Frontal cortex (tissue), 4 donors: ENCODE data around the gene APP. TPM values are rescaled to one million over a fixed set of nuclear protein-coding genes. Genes with fewer than 3 reads are reported as not detected.
"Not testable (repeated sequence)": the region's sequence is repeated elsewhere in the genome, so short reads cannot be mapped to it uniquely, and the experiment has no call there.

Experiments used
- DNase-seq, 2 donors: peaks; one replicate each; pipeline ENCODE4 v3.0.0; 2012; ENCODE audit warnings: low spot score in 2 of 2
- FAIRE-seq: peaks from 2 replicates; lab custom pipeline; 2012; peaks lifted over from hg19 to GRCh38; lab: Jason Lieb, UNC
- total RNA-seq: library from RNA; depleted of rRNA; stranded (reverse); fragments of >200 nt; gene quantifications from one replicate; pipeline ENCODE4 v1.2.3, GENCODE V29; 2014
- donor health status: control.
- donor health status: control.
- donor health status: control.

The APP gene
- total RNA-seq, 1 donor from 2014 or later, result 549 TPM

GRCh38 chr21:25927195-25927880 lies 243.2 kb downstream of the APP start:
- FAIRE-seq, result no peak

GRCh38 chr21:25925936-25926335 lies 244.6 kb downstream of the APP start:
- FAIRE-seq (no peak), DNase-seq (no peak)

More at GRCh38 chr21:25927195-25927880, 243.2 kb downstream of the APP start:
- no peak for DNase-seq

GRCh38 chr21:25925064-25925800 lies 245.3 kb downstream of the APP start:
- FAIRE-seq, result no peak
- DNase-seq, result no peak

GRCh38 chr21:25918152-25918551 lies 252.4 kb downstream of the APP start:
- not testable (repeated sequence) for DNase-seq, FAIRE-seq

GRCh38 chr21:25916226-25916625 lies 254.3 kb downstream of the APP start:
- FAIRE-seq, result no peak

GRCh38 chr21:25913479-25913878 lies 257.1 kb downstream of the APP start:
- FAIRE-seq (no peak), DNase-seq (no peak)

More at GRCh38 chr21:25916226-25916625, 254.3 kb downstream of the APP start:
- DNase-seq, result no peak

GRCh38 chr21:25912402-25912746 lies 258.2 kb downstream of the APP start:
- no peak for FAIRE-seq

GRCh38 chr21:25911730-25912401 lies 258.7 kb downstream of the APP start:
- no peak for FAIRE-seq
- DNase-seq, result no peak

More at GRCh38 chr21:25912402-25912746, 258.2 kb downstream of the APP start:
- DNase-seq, result no peak

GRCh38 chr21:25910809-25911208 lies 259.8 kb downstream of the APP start:
- no peak for FAIRE-seq
- no peak for DNase-seq

- FAIRE-seq, result no peak
Measured at GRCh38 chr21:25909341-25909740, 261.2 kb downstream of the APP start.

GRCh38 chr21:25908495-25908894 lies 262.1 kb downstream of the APP start:
- DNase-seq, result no peak
- FAIRE-seq, result no peak

More at GRCh38 chr21:25909341-25909740, 261.2 kb downstream of the APP start:
- no peak for DNase-seq

- FAIRE-seq, result no peak
- DNase-seq, result no peak
Measured at GRCh38 chr21:25907573-25908275, 262.8 kb downstream of the APP start.

GRCh38 chr21:25906587-25906986 lies 264.0 kb downstream of the APP start:
- DNase-seq, result no peak

GRCh38 chr21:25905126-25905525 lies 265.4 kb downstream of the APP start:
- no peak for FAIRE-seq

More at GRCh38 chr21:25906587-25906986, 264.0 kb downstream of the APP start:
- no peak for FAIRE-seq

GRCh38 chr21:25904044-25904695 lies 266.4 kb downstream of the APP start:
- DNase-seq (no peak), FAIRE-seq (no peak)

More at GRCh38 chr21:25905126-25905525, 265.4 kb downstream of the APP start:
- no peak for DNase-seq

- no peak for FAIRE-seq
Measured at GRCh38 chr21:25903607-25904006, 267.0 kb downstream of the APP start.

GRCh38 chr21:25901330-25901979 lies 269.1 kb downstream of the APP start:
- FAIRE-seq, result no peak
- no peak for DNase-seq

More at GRCh38 chr21:25903607-25904006, 267.0 kb downstream of the APP start:
- no peak for DNase-seq

GRCh38 chr21:25898671-25899070 lies 271.9 kb downstream of the APP start:
- no peak for FAIRE-seq

GRCh38 chr21:25897383-25897782 lies 273.2 kb downstream of the APP start:
- no peak for FAIRE-seq
- no peak for DNase-seq

More at GRCh38 chr21:25898671-25899070, 271.9 kb downstream of the APP start:
- no peak for DNase-seq
